Measurements from ENCODE around the gene TCP11.

TCP11 gene

DNA sequence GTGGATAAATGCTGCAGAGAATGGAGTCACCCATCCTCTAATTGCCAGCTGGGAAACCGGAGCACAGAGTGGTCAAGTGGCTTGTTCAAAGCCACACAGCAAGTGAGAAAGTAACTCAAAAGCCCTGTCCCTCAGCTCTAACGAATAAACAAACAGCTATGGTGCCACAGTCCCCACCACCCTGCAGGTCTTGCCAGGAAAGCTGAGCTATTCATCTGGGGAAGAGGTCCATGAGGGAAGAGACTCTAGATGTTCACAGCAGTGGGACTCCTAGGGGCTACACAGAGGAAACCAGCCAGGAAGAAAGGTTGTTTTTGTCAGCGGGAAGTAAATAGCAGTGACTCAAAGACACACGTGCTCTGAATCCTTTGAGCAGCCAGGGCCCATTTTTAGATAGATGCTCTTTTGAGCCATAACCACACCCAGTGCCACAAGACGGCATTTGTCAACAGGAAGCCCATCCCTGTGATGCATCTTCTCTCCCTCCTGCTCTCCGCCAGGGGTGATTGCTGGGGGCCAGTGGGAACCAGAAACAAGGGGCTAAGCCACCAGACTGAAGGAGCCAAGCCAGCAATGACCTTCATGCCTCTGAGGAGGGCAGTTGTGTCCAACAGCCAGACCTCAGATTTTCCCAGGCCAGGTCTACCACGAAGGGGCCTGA, 32.4 kb upstream of the TCP11 start:
- FAIRE-seq, result no peak
- DNase-seq (ENCODE audit: extremely low spot score, insufficient read length, low read depth), result no peak

DNA sequence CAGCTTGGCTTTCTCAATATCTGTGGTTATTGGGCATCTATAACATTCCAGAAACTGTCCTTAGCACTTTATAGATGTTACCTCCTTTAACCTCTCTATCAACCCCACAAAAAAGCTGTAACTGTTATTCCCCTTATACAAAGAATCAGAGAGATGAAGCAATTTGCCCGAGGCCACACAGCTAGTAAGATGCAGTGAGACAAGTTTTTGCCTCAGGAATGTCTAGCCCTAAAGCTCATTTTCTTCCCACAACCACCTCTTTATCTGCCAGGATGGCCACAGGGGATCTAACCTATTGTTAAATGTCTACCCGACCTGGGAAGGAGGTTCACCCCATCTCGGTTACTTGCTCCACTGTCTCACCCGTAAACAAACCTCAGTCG, 31.9 kb upstream of the TCP11 start:
- no peak for FAIRE-seq
- DNase-seq (ENCODE audit: extremely low spot score, insufficient read length, low read depth), result no peak

DNA sequence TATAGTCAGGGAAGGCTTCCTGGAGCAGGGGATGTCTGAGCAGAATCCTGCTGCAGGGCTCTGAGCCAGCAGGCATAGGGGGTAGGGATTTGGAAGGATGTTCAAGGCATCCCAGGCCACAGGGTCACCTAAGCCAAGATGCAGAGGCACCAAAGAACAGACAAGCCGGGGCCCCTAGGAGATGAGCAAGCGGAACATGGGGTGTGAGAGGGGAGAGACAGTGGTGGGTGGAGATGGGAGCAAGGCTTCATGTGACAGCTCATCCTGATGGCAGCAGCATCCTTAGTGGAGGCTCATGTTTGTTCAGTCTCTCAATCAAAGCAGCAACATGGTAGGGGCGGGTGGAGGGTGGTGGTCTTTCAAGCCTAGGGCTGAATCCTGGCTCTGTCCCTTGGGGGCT, 29.8 kb upstream of the TCP11 start:
- DNase-seq (ENCODE audit: extremely low spot score, insufficient read length, low read depth), result no peak

DNA sequence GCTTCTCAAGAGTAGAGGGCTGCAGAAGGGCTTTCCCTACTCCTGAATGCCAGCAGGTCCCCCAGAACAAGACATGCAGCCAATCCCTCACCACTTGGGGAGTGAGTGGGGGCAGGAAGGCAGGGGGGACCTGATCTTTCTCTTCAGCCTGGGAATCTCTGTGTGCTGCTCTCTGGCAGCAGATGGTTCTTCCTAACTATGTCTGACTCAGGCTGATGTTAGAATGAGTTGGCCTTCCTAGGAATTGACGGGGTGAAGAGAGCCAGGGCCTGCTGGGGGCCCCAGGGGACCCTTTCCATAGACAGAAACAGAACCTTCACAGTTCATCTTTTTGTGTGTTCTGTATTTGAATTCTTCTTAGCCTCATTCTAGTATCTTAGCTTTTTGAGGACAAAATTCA, 29.0 kb upstream of the TCP11 start:
- no peak for FAIRE-seq
- no peak for DNase-seq (ENCODE audit: extremely low spot score, insufficient read length, low read depth)

More for the DNA sequence above, 29.8 kb upstream of the TCP11 start:
- FAIRE-seq, result no peak

DNA sequence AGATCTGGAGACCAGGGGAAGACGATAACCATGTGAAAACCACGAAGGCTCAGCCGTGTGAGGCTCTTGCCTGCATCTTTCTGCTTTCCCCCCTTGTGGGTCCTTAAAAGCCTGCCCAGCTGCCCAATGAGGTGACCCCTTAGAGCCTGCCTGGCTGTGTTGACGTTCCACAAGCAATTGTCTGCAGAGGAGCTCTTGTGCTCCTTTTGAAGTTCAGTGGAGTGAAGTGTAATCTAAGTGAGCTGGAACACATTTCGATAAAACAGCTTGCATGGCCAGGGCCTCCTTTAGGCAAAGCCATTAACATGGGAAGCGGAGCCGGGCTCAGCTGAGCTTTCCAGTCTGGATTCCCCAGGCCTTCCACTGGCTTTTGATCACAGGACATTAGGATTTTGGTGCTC, 27.3 kb upstream of the TCP11 start:
- DNase-seq (ENCODE audit: extremely low spot score, insufficient read length, low read depth) (no peak), FAIRE-seq (no peak)

DNA sequence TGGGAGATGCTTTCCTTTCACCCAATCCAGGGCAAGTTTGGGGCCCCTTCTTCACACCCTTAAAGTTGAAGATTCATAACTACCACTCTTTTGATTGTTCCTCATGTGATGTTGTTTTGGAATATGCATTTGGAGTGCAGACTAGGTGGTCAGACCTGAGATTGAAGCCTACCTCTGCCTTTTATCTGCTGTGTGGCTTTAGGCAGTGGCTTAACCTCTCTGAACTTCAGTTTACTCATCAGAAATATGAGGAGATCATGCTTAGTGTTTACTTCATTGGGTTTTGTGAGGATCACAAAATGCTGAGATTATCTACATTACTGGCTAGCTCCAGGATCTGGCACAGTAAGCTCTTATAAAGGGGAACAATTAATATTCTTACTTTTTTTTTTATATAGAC, 26.4 kb upstream of the TCP11 start:
- DNase-seq (ENCODE audit: extremely low spot score, insufficient read length, low read depth), result no peak
- no peak for FAIRE-seq

DNA sequence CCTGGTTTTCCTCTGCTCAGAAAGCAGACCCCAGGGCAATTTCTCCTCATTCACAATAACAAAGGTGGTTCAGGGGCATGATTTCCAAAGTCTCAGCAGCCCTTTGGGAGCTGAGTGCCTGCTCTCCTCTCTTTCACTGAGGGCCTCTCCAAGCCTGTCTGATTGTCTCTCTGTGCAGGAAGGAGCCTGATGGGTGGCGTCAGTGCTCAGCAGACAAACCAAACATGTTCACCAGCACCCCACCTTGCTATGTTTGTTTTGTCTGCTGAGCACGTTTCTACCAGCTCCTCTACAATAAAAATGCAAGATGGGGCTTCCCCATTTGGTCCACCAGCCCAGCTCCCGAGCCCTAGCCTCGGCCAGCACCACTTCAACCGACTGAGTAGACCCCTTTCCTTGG, 25.4 kb upstream of the TCP11 start:
- FAIRE-seq, result no peak
- no peak for DNase-seq (ENCODE audit: extremely low spot score, insufficient read length, low read depth)

DNA sequence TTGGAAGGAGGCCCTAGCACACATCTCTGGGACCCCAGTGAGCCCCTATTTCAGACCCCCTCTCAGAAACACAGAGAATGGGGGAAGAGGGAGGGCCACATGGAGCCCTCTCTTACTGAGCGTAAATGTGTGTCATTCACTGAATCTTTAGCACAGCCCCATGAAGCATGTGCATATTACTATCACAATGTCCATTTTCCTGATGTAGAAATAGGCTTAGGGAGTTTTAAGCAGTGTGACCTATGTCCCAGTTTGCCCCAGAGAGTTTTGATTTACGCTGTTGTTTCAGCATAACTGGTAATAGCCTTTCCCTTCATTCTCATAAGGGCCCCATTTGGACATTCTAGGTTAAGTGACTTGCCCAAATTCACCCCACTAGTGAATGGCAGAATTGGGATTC, 25.0 kb upstream of the TCP11 start:
- DNase-seq (ENCODE audit: extremely low spot score, insufficient read length, low read depth) (no peak), FAIRE-seq (no peak)

DNA sequence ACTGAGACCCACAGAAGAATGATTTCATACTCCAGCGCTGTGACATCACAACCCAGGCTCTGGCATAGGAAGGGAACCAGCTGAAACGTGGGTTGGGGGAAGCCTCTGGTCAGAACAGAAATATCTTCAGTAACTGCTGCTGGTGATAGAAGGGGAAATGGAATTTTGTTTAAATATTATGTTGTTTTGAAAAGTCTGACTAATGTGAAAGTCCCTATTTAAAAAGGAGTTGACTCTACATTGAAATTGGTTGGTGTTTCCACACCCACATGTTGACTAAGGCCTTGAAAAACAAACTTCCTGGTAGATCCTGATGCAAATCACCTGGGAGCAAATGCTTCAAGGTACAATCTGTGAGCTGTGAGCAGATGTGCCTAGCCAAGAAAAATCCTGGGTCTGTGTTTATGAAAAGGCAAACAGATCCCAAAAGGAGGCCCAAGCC, 24.5 kb upstream of the TCP11 start:
- DNase-seq (ENCODE audit: extremely low spot score, insufficient read length, low read depth) (no peak), FAIRE-seq (no peak)

DNA sequence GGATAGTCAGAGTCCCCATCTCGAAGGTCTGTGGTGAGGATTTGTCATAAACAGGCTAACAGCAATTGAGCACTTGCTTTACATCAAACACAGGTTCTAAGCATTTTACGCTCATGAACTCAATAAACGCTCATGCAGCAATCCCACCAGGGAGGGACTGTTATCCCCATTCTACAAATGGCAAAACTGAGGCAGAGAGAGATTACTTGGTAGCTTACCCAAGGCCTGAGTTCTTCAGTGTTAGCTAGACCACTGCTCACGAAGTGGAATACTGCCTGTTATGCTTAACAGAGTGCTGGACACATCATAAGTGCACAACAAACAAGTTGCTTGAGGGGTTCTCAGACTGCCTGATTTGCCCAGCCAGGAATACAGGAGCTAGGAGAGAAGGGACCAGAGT, 23.7 kb upstream of the TCP11 start:
- no peak for DNase-seq (ENCODE audit: extremely low spot score, insufficient read length, low read depth)
- FAIRE-seq, result no peak

DNA sequence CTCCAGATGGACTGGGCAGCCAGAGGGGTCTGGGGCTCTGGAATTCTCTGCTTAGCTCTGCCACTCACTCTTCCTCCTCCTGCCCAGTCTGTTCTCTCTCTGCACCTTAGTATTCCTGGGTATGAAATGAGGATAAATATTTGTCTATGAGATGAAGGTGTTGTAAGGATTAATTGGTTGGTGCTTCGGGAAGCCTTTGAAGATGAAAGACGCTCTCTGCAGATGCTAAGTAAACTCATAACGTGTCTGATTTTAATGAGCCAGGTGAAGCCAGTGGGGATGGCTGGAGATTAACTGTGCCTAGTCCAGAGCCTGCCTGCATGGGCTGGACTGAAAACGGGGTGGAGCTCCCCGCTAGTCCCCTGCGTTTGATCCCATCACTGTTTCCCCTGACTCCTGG, 23.1 kb upstream of the TCP11 start:
- DNase-seq (ENCODE audit: extremely low spot score, insufficient read length, low read depth) (no peak), FAIRE-seq (no peak)

DNA sequence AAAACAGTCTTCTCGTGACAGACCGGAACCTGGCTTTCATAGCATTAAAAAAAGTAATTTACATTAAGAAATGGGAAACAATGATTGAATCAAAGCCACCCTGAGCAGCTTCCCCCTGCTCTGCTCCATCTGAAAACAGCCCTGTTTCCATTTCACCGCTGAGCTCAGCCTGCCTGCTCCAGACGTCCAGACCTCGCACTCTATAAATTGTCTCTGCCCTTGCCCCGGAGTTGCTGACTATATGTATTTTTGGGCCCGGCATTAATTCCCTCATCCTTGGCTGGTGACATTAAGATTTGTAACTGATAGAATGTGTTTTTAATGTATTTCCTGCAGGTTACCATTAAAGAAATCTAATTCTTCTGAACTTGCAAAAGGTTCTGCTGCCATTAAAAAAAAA, 22.7 kb upstream of the TCP11 start:
- no peak for FAIRE-seq
- no peak for DNase-seq (ENCODE audit: extremely low spot score, insufficient read length, low read depth)

DNA sequence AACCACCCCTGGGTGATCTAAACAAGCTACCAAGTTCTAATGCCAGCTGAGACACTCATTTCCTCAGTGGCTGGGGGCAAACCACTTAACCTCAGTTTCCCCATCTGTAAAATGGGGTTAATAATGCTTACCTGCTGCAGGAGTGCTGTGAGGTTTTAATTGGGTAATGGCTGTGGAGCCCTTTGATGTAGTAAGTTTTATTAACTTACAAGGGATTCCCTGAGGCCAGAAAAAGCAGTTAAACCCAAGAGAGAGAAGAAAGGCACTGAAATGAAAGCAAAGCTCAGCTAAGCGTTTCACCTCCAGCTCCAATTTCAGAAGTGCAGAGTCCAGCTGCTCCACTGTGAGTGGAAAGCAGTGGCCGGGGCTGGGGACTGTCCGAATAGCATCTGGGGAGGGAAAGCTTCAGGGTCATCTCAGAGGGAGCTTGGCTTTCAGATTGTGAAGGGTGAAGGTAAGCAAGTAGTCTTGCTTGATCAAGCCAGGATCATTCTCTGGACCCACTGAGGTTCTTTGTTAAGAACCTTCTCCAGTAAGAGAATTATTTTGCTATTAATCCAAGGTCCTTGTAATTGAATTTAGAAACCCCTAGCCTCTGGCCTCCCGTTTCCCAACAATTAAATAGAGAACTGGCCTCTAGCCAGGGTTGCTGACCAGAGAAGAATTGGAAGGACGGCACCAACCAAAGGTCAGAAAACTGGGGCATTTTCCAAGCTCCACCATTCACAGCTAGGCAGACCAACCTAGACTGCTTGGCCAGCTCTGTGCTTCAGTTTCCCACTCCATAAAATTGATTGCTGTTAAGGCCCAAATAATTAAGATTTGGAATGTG, 20.9 kb upstream of the TCP11 start:
- no peak for FAIRE-seq

DNA sequence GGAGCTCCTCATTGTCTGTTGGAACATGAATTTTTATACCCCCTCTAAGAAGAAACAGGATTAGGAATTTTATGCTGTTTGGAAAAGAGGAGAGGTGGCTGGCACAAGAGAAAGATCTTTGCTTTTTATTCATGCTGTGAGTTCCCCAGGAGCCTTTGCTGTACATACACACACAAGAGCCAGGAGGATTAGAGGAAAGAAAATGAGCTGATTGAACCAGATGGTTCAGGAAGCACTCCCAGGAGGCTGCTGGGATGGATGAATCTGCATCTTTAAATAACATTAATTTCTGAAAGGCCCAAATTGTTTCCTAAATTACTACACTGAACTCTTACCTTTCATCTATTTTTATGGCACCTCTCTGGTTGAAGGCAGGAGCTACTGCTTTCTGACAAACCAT, 20.1 kb upstream of the TCP11 start:
- no peak for FAIRE-seq

More for the DNA sequence above, 20.9 kb upstream of the TCP11 start:
- no peak for DNase-seq (ENCODE audit: extremely low spot score, insufficient read length, low read depth)

DNA sequence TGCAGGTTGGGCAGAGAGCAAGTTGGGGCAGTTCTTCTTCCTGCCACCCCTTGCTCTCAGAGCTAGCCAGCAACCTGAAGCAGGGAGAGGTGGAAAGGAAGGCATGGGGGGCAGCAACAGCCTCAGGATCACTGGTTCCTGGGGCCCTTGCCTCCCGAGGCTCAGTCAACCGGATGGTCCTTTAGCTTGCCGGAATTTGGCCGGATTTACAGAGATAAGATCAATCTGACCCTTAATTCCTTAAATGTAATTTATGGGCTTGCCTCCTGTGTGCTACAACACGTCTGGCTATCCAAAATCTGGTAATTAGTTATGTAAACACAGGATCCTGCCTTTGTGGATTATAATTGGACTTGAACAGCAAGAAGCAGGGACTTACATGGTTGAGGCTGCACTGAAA, 19.5 kb upstream of the TCP11 start:
- no peak for FAIRE-seq
- no peak for DNase-seq (ENCODE audit: extremely low spot score, insufficient read length, low read depth)

More for the DNA sequence above, 20.1 kb upstream of the TCP11 start:
- no peak for DNase-seq (ENCODE audit: extremely low spot score, insufficient read length, low read depth)

DNA sequence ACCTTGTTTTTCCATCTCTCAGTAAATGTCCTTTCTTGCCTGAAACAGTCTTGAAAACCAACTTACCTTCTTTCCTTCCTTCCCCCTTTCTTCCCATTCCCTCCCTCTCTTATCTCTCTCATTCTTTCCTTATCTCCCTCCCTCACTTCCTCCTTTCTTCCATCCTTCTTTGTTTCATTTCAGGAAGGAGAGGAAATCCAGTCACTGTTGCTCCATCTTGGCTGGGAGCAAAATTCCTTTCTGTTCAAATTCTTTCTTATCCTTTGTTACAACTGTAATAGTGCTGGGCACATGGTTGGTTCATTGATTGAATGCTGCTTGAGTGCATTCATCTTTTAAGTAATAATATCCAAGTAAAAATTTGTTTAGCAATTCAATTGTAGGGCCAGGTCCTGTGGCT, 17.4 kb upstream of the TCP11 start:
- DNase-seq (ENCODE audit: extremely low spot score, insufficient read length, low read depth) (no peak), FAIRE-seq (no peak)

DNA sequence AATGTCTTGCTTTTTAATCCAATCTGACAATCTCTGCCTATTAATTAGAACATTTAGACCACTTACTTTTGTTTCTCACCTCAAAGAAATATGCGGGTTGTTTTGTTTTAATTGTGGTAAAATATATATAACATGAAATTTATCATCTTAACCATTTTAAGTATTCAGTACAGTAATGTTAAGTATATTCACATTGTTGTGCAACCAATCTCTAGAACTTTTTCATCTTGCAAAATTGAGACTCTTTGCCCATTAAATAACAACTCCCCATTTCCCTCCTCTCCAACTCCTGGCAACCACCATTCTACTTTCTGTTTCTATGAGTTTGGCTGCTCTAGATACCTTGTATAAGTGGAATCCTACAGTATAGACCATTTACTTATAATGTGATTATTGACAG, 13.8 kb upstream of the TCP11 start:
- DNase-seq (ENCODE audit: extremely low spot score, insufficient read length, low read depth) (no peak), FAIRE-seq (no peak)

DNA sequence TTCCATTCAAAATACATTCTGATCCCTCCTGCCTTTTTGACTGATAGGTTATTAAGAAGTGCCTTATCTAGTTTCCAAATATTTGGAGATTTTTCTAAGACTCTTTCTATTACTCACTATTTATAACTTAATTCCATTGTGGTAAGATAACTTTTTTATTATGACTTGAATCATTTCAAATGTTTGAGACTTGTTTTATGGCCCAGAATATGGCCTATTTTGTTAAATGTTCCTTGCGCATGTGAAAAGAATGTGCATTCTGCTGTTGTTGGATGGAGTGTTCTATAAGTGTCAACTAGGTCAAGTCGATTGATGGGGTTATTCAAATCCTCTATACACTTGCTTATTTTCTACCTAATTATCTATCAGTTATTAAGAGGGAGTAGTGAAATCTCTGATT, 13.1 kb upstream of the TCP11 start:
- DNase-seq (ENCODE audit: extremely low spot score, insufficient read length, low read depth), result no peak
- no peak for FAIRE-seq

DNA sequence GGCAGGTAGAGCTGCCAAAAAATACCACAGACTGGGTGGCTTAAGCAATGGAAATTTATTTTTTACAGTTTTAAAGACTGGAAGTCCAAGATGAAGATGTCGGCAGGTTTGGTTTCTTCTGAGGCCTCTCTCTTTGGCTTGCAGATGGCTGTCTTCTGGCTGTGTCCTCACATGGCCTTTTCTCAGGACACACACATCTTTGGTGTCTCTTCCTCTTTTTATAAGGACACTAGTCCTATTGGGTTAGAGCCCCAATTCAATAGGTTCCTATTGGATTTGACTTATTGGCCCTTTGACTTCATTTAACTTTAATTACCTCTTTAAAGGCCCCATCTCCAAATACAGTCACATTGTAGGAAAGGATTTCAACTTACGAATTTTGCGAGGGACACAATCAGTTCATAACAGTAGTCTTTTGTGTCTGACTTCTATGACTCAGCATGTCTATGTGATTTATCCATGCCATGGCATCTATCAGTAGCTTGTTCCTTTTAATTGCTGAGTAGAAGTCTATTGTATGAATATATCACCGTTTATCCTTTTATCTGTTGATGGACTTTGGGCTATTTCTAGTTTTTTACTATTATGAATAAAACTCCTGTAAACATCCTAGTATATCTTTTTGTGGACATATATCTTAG, 11.0 kb upstream of the TCP11 start:
- FAIRE-seq (no peak), DNase-seq (ENCODE audit: extremely low spot score, insufficient read length, low read depth) (no peak)

DNA sequence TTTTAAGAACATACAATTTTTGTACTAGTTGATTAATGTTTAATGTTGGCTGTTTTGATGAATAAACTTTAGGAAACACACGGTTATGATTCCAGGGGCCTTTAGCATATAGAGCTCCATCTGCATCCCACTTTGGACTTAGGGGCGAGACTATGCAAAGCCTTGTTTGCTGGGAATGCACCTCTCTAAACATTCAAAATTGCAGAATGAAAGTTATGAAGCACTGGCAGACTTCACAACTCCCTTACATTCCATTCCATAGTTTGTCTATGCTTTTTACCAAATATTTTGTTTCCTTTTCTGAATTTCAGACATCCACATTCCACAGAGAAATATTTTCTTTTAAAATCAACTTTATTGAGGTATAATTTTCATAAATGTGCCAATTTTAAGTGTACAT, 10.3 kb upstream of the TCP11 start:
- DNase-seq (ENCODE audit: extremely low spot score, insufficient read length, low read depth) (no peak), FAIRE-seq (no peak)

DNA sequence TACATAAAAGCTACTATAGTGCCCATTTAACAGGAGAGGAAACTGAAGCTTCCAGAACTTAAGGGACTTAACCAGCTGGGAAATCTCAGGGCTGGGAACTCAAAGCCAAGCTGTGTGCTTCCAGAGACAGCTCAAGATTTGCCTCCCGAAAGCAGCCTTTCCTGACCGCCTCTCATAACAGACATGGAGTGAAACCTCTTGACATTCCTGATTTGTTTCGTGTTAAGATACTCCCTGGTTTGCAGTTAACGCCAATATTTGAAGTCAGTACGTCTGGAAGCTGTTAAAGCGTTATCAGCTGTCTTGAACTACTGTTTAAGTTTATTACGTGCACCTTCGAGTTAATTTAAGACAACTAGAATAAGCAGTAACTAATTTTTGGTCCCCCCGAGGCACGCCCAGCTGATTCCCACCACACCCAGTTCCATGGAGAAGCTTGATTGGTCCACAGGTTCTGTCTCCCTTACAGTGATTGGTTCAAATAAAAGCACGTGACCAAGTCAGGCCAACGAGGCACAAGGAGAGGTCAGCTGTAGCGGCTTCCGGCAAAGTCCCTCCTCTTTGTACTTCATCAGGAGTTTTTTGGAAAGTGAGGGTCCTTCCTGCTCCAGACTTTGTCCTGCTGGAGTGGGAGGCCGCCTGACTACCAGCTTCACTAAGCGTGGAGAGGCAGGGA, 8.9 kb upstream of the TCP11 start:
- FAIRE-seq (no peak), DNase-seq (ENCODE audit: extremely low spot score, insufficient read length, low read depth) (no peak)

All from GM18507 (cell line).